ENCODE measurements around the gene GAPVD1. TPM values are rescaled to one million over a fixed set of nuclear protein-coding genes. Genes with fewer than 3 reads are reported as not detected.
"Not testable (repeated sequence)": the region's sequence is repeated elsewhere in the genome, so short reads cannot be mapped to it uniquely, and the experiment has no call there.

Gene GAPVD1
- total RNA-seq, 1 donor from 2014 or later: 43.5 TPM

- Histone ChIP-seq H3K4me2 (no peak overlapping the region), H4K20me1 (ENCODE audit: low read depth) (peaks cover 4% of the 10 kb centered on the region), H3K9me3 (ENCODE audit: low read depth) (no peaks in the 10 kb centered on the region), H3K27ac (no peak overlapping the region), H3F3A (ENCODE audit: low read depth) (no peaks in the 10 kb centered on the region), H3K79me2 (ENCODE audit: low read depth) (no peaks in the 10 kb centered on the region), H3K9ac (no peak overlapping the region), H3K4me3 (no peak overlapping the region), H3K4me1 (no peaks in the 10 kb centered on the region), H3K36me3 (no peaks in the 10 kb centered on the region), H2AFZ (replicated peaks) (no peak overlapping the region), H3K27me3 (no peaks in the 10 kb centered on the region)
- H3K36me3 Mint-ChIP-seq: peaks cover 34% of the 10 kb centered on the region
- H3K4me3 Mint-ChIP-seq: no peak overlapping the region
- H3K9me3 Mint-ChIP-seq: no peaks in the 10 kb centered on the region
- no peak for DNase-seq (ENCODE audit: low spot score)
- TF ChIP-seq CTCF (IDR thresholded peaks at IDR 0.05): no peak
- no peak for TF ChIP-seq EZH2 (IDR thresholded peaks at IDR 0.05)
- TF ChIP-seq EZH2phosphoT487 (IDR thresholded peaks at IDR 0.05): no peak
- H3K27ac Mint-ChIP-seq: no peak overlapping the region
- H3K27me3 Mint-ChIP-seq (ENCODE audit: insufficient read depth, low read depth): peaks cover 2% of the 10 kb centered on the region
- H3K4me1 Mint-ChIP-seq: no peaks in the 10 kb centered on the region
Observed at GRCh38 chr9:125304273-125304672, 42.6 kb downstream of the GAPVD1 start.

- no peak for TF ChIP-seq EZH2 (IDR thresholded peaks at IDR 0.05)
- no peak for TF ChIP-seq CTCF (IDR thresholded peaks at IDR 0.05)
- H3K27ac ChIP-seq: no peak overlapping the region
- no peak overlapping the region for H3K4me3 Mint-ChIP-seq
- H3K36me3 ChIP-seq: peaks cover 3% of the 10 kb centered on the region
- no peak overlapping the region for H3K4me3 ChIP-seq
- H3K36me3 Mint-ChIP-seq: peaks cover 45% of the 10 kb centered on the region
- no peak overlapping the region for H3K27ac Mint-ChIP-seq
- H4K20me1 ChIP-seq (ENCODE audit: low read depth): no peaks in the 10 kb centered on the region
- no peak overlapping the region for H3K4me2 ChIP-seq
- no peaks in the 10 kb centered on the region for H3K79me2 ChIP-seq (ENCODE audit: low read depth)
- H3K9me3 Mint-ChIP-seq: peaks cover 6% of the 10 kb centered on the region
- H3K27me3 Mint-ChIP-seq (ENCODE audit: insufficient read depth, low read depth): no peaks in the 10 kb centered on the region
- no peaks in the 10 kb centered on the region for H3F3A ChIP-seq (ENCODE audit: low read depth)
- H3K9me3 ChIP-seq (ENCODE audit: low read depth): no peaks in the 10 kb centered on the region
- H3K9ac ChIP-seq: no peak overlapping the region
- H2AFZ ChIP-seq (replicated peaks): no peak overlapping the region
- no peaks in the 10 kb centered on the region for H3K4me1 Mint-ChIP-seq
- DNase-seq (ENCODE audit: low spot score): no peak
- H3K4me1 ChIP-seq: no peaks in the 10 kb centered on the region
- H3K27me3 ChIP-seq: no peaks in the 10 kb centered on the region
Observed at GRCh38 chr9:125312411-125312810, 50.8 kb downstream of the GAPVD1 start.

GRCh38 chr9:125316359-125316758 lies 54.7 kb downstream of the GAPVD1 start:
- Mint-ChIP-seq H3K36me3 (peaks cover 47% of the 10 kb centered on the region), H3K9me3 (peaks cover 14% of the 10 kb centered on the region)
- H3K79me2 ChIP-seq (ENCODE audit: low read depth); H3F3A ChIP-seq (ENCODE audit: low read depth); H3K4me1 Mint-ChIP-seq; H3K9ac ChIP-seq; H3K4me3 ChIP-seq; H2AFZ ChIP-seq (replicated peaks); H3K4me2 ChIP-seq; H3K27ac Mint-ChIP-seq; H3K4me3 Mint-ChIP-seq; H3K4me1 ChIP-seq; H3K36me3 ChIP-seq; DNase-seq (ENCODE audit: low spot score); H3K9me3 ChIP-seq (ENCODE audit: low read depth); H4K20me1 ChIP-seq (ENCODE audit: low read depth); H3K27ac ChIP-seq; H3K27me3 ChIP-seq; H3K27me3 Mint-ChIP-seq (ENCODE audit: insufficient read depth, low read depth): not testable (repeated sequence)

- peaks cover 11% of the 10 kb centered on the region for H3K36me3 ChIP-seq
Observed at GRCh38 chr9:125317704-125318103, 56.1 kb downstream of the GAPVD1 start.

More at GRCh38 chr9:125317704-125318103, 56.1 kb downstream of the GAPVD1 start:
- peaks cover 14% of the 10 kb centered on the region for H3K9me3 Mint-ChIP-seq
- H3K36me3 Mint-ChIP-seq: peaks cover 44% of the 10 kb centered on the region
- no peak overlapping the region for H3K4me3 ChIP-seq
- no peak overlapping the region for H3K9ac ChIP-seq
- no peak overlapping the region for H3K27ac ChIP-seq
- H3K4me2 ChIP-seq: no peak overlapping the region
- no peaks in the 10 kb centered on the region for H3K4me1 ChIP-seq
- H3K4me3 Mint-ChIP-seq: no peak overlapping the region
- no peak for TF ChIP-seq EZH2phosphoT487 (IDR thresholded peaks at IDR 0.05)
- no peak for TF ChIP-seq EZH2 (IDR thresholded peaks at IDR 0.05)
- no peak for TF ChIP-seq CTCF (IDR thresholded peaks at IDR 0.05)
- no peaks in the 10 kb centered on the region for H3K9me3 ChIP-seq (ENCODE audit: low read depth)
- no peaks in the 10 kb centered on the region for H3K27me3 Mint-ChIP-seq (ENCODE audit: insufficient read depth, low read depth)
- H4K20me1 ChIP-seq (ENCODE audit: low read depth): no peaks in the 10 kb centered on the region
- no peaks in the 10 kb centered on the region for H3K4me1 Mint-ChIP-seq
- no peaks in the 10 kb centered on the region for H3F3A ChIP-seq (ENCODE audit: low read depth)
- H2AFZ ChIP-seq (replicated peaks): no peak overlapping the region
- no peak overlapping the region for H3K27ac Mint-ChIP-seq
- no peaks in the 10 kb centered on the region for H3K79me2 ChIP-seq (ENCODE audit: low read depth)
- no peaks in the 10 kb centered on the region for H3K27me3 ChIP-seq
- no peak for DNase-seq (ENCODE audit: low spot score)
